SK-N-SH (cell line): ENCODE measurements around the gene SIRT2. TPM values are rescaled to one million over a fixed set of nuclear protein-coding genes. Genes with fewer than 3 reads are reported as not detected.

Experiments
- CTCF ChIA-PET: fragments of 300-600, 350-600 bp; formaldehyde crosslinking; extraction: SDS; loops from one replicate; lab custom pipeline; 2021; lab: Yijun Ruan, JAX
- POLR2A ChIA-PET: fragments of 350-600 bp; sonication (Branson Sonifier 250); formaldehyde crosslinking; extraction: SDS; loops from one replicate; lab custom pipeline; 2020; ENCODE audit warnings: antibody characterized with exemption, inconsistent platforms; lab: Yijun Ruan, JAX
- DNase-seq: peaks from one replicate; pipeline ENCODE4 v3.0.0; 2012
- H2AFZ ChIP-seq: fragments of 200-600 bp; sonication (generic); 2 replicates; pipeline ENCODE4 v1.8.1; 2016; ENCODE audit warnings: antibody characterized with exemption, mild to moderate bottlenecking, low read depth
- H3F3A ChIP-seq: fragments of 200-600 bp; sonication (generic); replicated peaks from 2 replicates; pipeline ENCODE3; 2016; ENCODE audit warnings: antibody characterized with exemption, mild to moderate bottlenecking; ENCODE audit not compliant: insufficient read depth
- H3K27ac ChIP-seq, 2 experiments: fragments of 200-500 bp in 1 of 2; fragments of 200-600 bp in 1 of 2; sonication (Bioruptor generic) in 1 of 2; sonication (generic), shearing (Covaris generic) in 1 of 2; 2 replicates each; pipeline versions ENCODE4 v1.5.1 to v1.6.1; 2014 to 2016; ENCODE audit warnings: low read depth in 2 of 2, inconsistent platforms in 1 of 2, low read length in 1 of 2, mild to moderate bottlenecking in 1 of 2, mixed read lengths in 1 of 2
- H3K27me3 ChIP-seq: fragments of 200-600 bp; sonication (generic), shearing (Covaris generic); 2 replicates; pipeline ENCODE4 v1.6.1; 2016; ENCODE audit warnings: mixed run types; ENCODE audit not compliant: insufficient read depth
- H3K36me3 ChIP-seq, 2 experiments: fragments of 200-500 bp in 1 of 2; fragments of 200-600 bp in 1 of 2; sonication (Bioruptor generic) in 1 of 2; sonication (generic) in 1 of 2; replicated peaks in 1 of 2; 2 replicates each; pipeline versions ENCODE3 to v1.5.1; 2014 to 2016; ENCODE audit warnings: low read length in 1 of 2, mild to moderate bottlenecking in 1 of 2; ENCODE audit not compliant: insufficient read depth in 2 of 2, control insufficient read depth in 1 of 2
- H3K4me1 ChIP-seq, 2 experiments: fragments of 200-500 bp in 1 of 2; fragments of 200-600 bp in 1 of 2; sonication (Bioruptor generic) in 1 of 2; sonication (generic), shearing (Covaris generic) in 1 of 2; 2 replicates each; pipeline versions ENCODE4 v1.5.1 to v1.6.1; 2014 to 2016; ENCODE audit warnings: low read depth in 1 of 2, low read length in 1 of 2, mixed run types in 1 of 2; ENCODE audit not compliant: insufficient read depth in 2 of 2, control insufficient read depth in 1 of 2
- H3K4me2 ChIP-seq: fragments of 200-600 bp; sonication (generic), shearing (Covaris generic); 2 replicates; pipeline ENCODE4 v1.6.1; 2017; ENCODE audit warnings: mixed run types
- H3K4me3 ChIP-seq, 2 experiments: fragments of 200-500 bp in 1 of 2; fragments of 200-600 bp in 1 of 2; sonication (Bioruptor generic) in 1 of 2; sonication (generic), shearing (Covaris generic) in 1 of 2; 2 replicates each; pipeline versions ENCODE4 v1.5.1 to v1.8.1; 2014 to 2016; ENCODE audit warnings: low read depth in 2 of 2, inconsistent platforms in 1 of 2, low read length in 1 of 2, mild to moderate bottlenecking in 1 of 2, mixed read lengths in 1 of 2, moderate library complexity in 1 of 2
- H3K79me2 ChIP-seq: fragments of 200-600 bp; sonication (generic); 2 replicates; pipeline ENCODE4 v1.8.1; 2017; ENCODE audit warnings: mild to moderate bottlenecking; ENCODE audit not compliant: insufficient read depth
- H3K9ac ChIP-seq: fragments of 200-600 bp; sonication (generic); 2 replicates; pipeline ENCODE4 v1.6.1; 2017; ENCODE audit warnings: mixed run types
- H3K9me2 ChIP-seq: fragments of 200-600 bp; sonication (generic); 2 replicates; pipeline ENCODE4 v1.6.1; 2017; ENCODE audit warnings: mixed run types
- H3K9me3 ChIP-seq: fragments of 200-600 bp; sonication (generic); 2 replicates; pipeline ENCODE4 v1.6.1; 2017; ENCODE audit warnings: mixed run types, mild to moderate bottlenecking, moderate library complexity
- H4K20me1 ChIP-seq: fragments of 200-600 bp; sonication (generic); 2 replicates; pipeline ENCODE4 v1.6.1; 2017; ENCODE audit warnings: mild to moderate bottlenecking, mixed run types; ENCODE audit not compliant: insufficient read depth
- FOSL2 ChIP-seq: IDR thresholded peaks from 2 replicates; pipeline ENCODE4 v1.4.0; 2012; ENCODE audit warnings: low read depth, mild to moderate bottlenecking, moderate library complexity, borderline replicate concordance
- FOXM1 ChIP-seq: IDR thresholded peaks from 2 replicates; pipeline ENCODE4 v1.4.0; 2012; ENCODE audit warnings: low read depth, mild to moderate bottlenecking
- MEF2A ChIP-seq: IDR thresholded peaks from 2 replicates; pipeline ENCODE4 v1.4.0; 2012; ENCODE audit warnings: low read depth, borderline replicate concordance
- MXI1 ChIP-seq: IDR thresholded peaks from 2 replicates; pipeline ENCODE4 v1.6.1; 2012; ENCODE audit warnings: mild to moderate bottlenecking, low read depth, low read length, improper control_type of control experiment
- NRF1 ChIP-seq: IDR thresholded peaks from 2 replicates; pipeline ENCODE4 v1.6.1; 2012; ENCODE audit warnings: low read depth, mild to moderate bottlenecking, low read length
- POLR2AphosphoS5 ChIP-seq: IDR thresholded peaks from 2 replicates; pipeline ENCODE4 v1.6.1; 2012; ENCODE audit warnings: low read depth, low read length
- RCOR1 ChIP-seq: fragments of 150-350 bp; IDR thresholded peaks from 2 replicates; pipeline ENCODE4 v1.6.1; 2017; ENCODE audit warnings: antibody characterized with exemption, low read length
- RFX5 ChIP-seq: IDR thresholded peaks from 2 replicates; pipeline ENCODE4 v1.6.1; 2012; ENCODE audit warnings: mild to moderate bottlenecking, improper control_type of control experiment, low read length
- TEAD4 ChIP-seq: IDR thresholded peaks from 2 replicates; pipeline ENCODE4 v1.4.0; 2012; ENCODE audit warnings: mild to moderate bottlenecking, borderline replicate concordance; ENCODE audit not compliant: insufficient read depth
- WGBS: methylation state at CpG from one replicate; pipeline ENCODE4 v1.1.6; 2017; ENCODE audit warnings: low lambda C conversion rate; 5-methylcytosine and 5-hydroxymethylcytosine counted together
- polyA plus RNA-seq, 3 experiments: library from polyadenylated mRNA; depleted of rRNA; stranded (reverse); fragments of >200 nt; gene quantifications; 2 replicates each; pipeline ENCODE4 v1.2.3, GENCODE V29; 2012
- TF ChIP-seq, protein P1 (sequence below): fragments of 150-350 bp; IDR thresholded peaks from 2 replicates; pipeline ENCODE4 v1.6.1; 2016; ENCODE audit warnings: mild to moderate bottlenecking, low read depth, low read length
- TF ChIP-seq, protein P2 (sequence below): IDR thresholded peaks from 2 replicates; pipeline ENCODE4; 2012
- TF ChIP-seq, protein P3 (sequence below): IDR thresholded peaks from 2 replicates; pipeline ENCODE4 v1.6.1; 2012; ENCODE audit warnings: mild to moderate bottlenecking, low read depth, low read length, moderate library complexity

The SIRT2 gene
- polyA plus RNA-seq, 1 of the 3 experiments (the other 2 are of a cell fraction): 39.3 TPM

DNA sequence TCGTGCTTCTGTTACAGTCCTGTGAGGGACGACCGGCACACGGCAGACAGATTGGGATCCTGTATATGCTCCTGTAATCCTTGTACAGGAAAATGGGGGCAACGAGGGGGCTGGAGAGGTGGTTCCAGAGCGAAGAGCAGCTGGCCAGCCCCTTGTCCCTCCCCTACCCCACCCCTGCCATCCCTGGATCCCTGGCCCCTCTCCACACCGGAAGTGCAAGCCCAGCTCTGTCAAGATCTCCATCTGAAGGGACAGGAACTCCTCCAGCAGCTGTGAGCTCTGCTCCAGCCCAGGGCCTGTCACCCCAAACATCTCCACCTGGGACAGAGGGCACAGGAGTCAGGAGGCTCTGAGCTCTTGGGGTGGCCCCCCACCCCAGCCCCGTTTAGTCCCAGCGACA is 18.1 kb upstream of the SIRT2 start:
- ChIA-PET POLR2A (interaction anchor here (0.6 kb wide), 1 partner anchor 50 kb away, joined by 3 read pairs; no protein-coding TSS in a partner anchor), CTCF (interaction anchor here (1.1 to 3.4 kb wide), 3 partner anchors 12 to 17 kb away, joined by 3 to 23 read pairs (median 5); partner anchors contain the start of genes MRPS12, NFKBIB, SARS2 and SIRT2)
- Histone ChIP-seq H3K27me3 (no peaks in the 10 kb centered on the region), H3K9me2 (no peaks in the 10 kb centered on the region), H4K20me1 (no peaks in the 10 kb centered on the region), H3K9me3 (no peaks in the 10 kb centered on the region), H3K27ac (peak overlapping the region in 1 of 2 experiments; percentile 14; a peak in 1 of 4 replicates), H3K79me2 (no peaks in the 10 kb centered on the region), H3K36me3 (peaks cover 0 to 6% of the 10 kb centered on the region in 2 experiments), H3K4me3 (no peak overlapping the region), H3K4me1 (peaks cover 0 to 10% of the 10 kb centered on the region in 2 experiments; a peak in 1 of 4 replicates), H3K4me2 (no peak overlapping the region), H2AFZ (no peak overlapping the region), H3F3A (no peaks in the 10 kb centered on the region), H3K9ac (no peak overlapping the region)
- WGBS: 63% methylated on average over 4 of the region's 9 CpGs
- peak; percentile 83 for DNase-seq
- TF ChIP-seq FOXM1: no peak
- no peak for TF ChIP-seq POLR2AphosphoS5
- TF ChIP-seq MXI1: no peak
- TF ChIP-seq TEAD4: no peak
- TF ChIP-seq MEF2A: no peak
- TF ChIP-seq NRF1: no peak
- no peak for TF ChIP-seq RCOR1
- TF ChIP-seq, protein P1, sequence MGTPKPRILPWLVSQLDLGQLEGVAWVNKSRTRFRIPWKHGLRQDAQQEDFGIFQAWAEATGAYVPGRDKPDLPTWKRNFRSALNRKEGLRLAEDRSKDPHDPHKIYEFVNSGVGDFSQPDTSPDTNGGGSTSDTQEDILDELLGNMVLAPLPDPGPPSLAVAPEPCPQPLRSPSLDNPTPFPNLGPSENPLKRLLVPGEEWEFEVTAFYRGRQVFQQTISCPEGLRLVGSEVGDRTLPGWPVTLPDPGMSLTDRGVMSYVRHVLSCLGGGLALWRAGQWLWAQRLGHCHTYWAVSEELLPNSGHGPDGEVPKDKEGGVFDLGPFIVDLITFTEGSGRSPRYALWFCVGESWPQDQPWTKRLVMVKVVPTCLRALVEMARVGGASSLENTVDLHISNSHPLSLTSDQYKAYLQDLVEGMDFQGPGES: no peak
- TF ChIP-seq FOSL2: no peak
- TF ChIP-seq, protein P2, sequence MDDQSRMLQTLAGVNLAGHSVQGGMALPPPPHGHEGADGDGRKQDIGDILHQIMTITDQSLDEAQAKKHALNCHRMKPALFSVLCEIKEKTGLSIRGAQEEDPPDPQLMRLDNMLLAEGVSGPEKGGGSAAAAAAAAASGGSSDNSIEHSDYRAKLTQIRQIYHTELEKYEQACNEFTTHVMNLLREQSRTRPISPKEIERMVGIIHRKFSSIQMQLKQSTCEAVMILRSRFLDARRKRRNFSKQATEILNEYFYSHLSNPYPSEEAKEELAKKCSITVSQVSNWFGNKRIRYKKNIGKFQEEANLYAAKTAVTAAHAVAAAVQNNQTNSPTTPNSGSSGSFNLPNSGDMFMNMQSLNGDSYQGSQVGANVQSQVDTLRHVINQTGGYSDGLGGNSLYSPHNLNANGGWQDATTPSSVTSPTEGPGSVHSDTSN: no peak
- TF ChIP-seq, all 33 proteins: peak for 0

DNA sequence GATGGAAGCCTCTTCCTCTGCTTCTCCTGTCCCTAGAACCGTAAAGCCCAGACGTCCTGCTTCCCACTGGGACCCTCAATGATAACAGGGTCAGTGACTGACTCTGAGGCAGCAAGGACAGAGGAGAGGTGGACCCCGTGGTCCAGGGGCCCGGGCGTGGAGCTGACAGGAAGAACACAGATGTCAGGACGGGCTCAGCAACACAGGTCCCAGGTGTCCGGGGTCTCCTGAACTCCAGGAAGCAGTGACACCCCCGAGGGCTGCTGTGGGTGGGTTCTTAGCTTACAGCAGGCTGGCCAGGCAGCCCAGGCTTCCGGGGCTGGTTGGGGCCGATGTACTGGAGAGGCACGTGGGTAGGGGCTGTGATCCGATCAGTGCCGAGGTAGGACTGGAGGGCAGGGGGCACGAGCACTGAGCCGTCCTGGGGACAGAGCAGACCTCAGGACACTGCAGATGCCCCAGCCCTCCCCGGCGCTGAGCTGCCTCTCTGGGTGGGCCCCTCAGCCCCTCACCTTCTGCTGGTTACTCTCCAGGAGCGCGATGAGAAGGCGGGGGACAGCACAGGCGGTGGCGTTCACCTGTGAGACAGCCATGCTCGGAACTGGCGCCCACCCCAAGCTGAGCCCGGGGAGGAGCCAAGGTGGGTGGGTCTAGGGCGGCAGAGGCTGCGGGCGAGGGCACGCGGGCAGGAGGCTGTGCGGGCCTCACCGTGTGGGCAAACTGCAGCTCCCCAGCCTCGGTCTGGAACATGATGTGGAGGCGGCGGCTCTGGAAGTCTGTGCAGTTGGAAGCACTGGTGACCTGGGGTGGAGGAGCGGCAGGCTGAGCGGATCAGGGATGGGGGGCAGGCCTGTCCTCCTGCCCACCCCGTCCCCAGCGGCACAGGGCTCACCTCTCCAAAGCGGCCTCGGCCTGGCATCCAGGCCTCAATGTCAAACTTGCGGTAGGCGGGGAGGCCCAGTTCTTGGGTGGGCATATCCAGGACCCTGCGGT is 16.2 kb upstream of the SIRT2 start:
- Histone ChIP-seq H3K27me3 (no peaks in the 10 kb centered on the region), H3K4me2 (no peak overlapping the region), H3K4me1 (peaks cover 0 to 10% of the 10 kb centered on the region in 2 experiments; a peak in 1 of 4 replicates), H3F3A (no peaks in the 10 kb centered on the region), H3K9ac (no peak overlapping the region), H3K4me3 (no peak overlapping the region), H3K9me3 (no peaks in the 10 kb centered on the region), H4K20me1 (no peaks in the 10 kb centered on the region), H3K79me2 (no peaks in the 10 kb centered on the region), H2AFZ (no peak overlapping the region), H3K27ac (no peak overlapping the region), H3K36me3 (no peaks in the 10 kb centered on the region), H3K9me2 (no peaks in the 10 kb centered on the region)
- CTCF ChIA-PET: interaction anchor here (1.1 to 1.6 kb wide), 4 partner anchors 11 to 28 kb away, joined by 3 to 4 read pairs (median 4); partner anchors contain the start of gene NFKBIB
- DNase-seq: peak; percentile 21
- POLR2A ChIA-PET: no interaction called here
- 88% methylated on average over 36 of the region's 44 CpGs for WGBS
- TF ChIP-seq RFX5: no peak
- TF ChIP-seq, protein P3, sequence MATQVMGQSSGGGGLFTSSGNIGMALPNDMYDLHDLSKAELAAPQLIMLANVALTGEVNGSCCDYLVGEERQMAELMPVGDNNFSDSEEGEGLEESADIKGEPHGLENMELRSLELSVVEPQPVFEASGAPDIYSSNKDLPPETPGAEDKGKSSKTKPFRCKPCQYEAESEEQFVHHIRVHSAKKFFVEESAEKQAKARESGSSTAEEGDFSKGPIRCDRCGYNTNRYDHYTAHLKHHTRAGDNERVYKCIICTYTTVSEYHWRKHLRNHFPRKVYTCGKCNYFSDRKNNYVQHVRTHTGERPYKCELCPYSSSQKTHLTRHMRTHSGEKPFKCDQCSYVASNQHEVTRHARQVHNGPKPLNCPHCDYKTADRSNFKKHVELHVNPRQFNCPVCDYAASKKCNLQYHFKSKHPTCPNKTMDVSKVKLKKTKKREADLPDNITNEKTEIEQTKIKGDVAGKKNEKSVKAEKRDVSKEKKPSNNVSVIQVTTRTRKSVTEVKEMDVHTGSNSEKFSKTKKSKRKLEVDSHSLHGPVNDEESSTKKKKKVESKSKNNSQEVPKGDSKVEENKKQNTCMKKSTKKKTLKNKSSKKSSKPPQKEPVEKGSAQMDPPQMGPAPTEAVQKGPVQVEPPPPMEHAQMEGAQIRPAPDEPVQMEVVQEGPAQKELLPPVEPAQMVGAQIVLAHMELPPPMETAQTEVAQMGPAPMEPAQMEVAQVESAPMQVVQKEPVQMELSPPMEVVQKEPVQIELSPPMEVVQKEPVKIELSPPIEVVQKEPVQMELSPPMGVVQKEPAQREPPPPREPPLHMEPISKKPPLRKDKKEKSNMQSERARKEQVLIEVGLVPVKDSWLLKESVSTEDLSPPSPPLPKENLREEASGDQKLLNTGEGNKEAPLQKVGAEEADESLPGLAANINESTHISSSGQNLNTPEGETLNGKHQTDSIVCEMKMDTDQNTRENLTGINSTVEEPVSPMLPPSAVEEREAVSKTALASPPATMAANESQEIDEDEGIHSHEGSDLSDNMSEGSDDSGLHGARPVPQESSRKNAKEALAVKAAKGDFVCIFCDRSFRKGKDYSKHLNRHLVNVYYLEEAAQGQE: no peak
